GM12878 (cell line): ENCODE measurements around the gene RCAN2. TPM values are rescaled to one million over a fixed set of nuclear protein-coding genes. Genes with fewer than 3 reads are reported as not detected.

Experiments used
- ATAC-seq: fragments of 200-7000 bp; cut with Tn5 transposase; 3 replicates; pipeline ENCODE4 v1.9.1; 2020; ENCODE audit warnings: mild to moderate bottlenecking, moderate library complexity
- BruUV-seq: library from RNA; stranded (reverse); fragments of 400-500 nt; replicated peaks from 2 replicates; lab custom pipeline; 2021; lab: Mats Ljungman, UMichigan
- CTCF ChIA-PET: fragments of 300-600 bp; sonication (Branson Sonifier 250); formaldehyde crosslinking; extraction: SDS; loops from one replicate; lab custom pipeline; 2021; ENCODE audit warnings: inconsistent platforms; lab: Yijun Ruan, JAX
- POLR2A ChIA-PET: fragments of 350-600 bp; formaldehyde crosslinking; extraction: SDS; loops from one replicate; lab custom pipeline; 2021; ENCODE audit warnings: inconsistent platforms; lab: Charles Lee
- RAD21 ChIA-PET: fragments of 300-600 bp; sonication (Branson Sonifier 250); formaldehyde crosslinking; loops from one replicate; lab custom pipeline; 2023; ENCODE audit warnings: antibody characterized with exemption; ENCODE audit not compliant: unreplicated experiment; lab: Charles Lee
- SMC1A ChIA-PET: fragments of 300-600 bp; sonication (Branson Sonifier 250); formaldehyde crosslinking; loops from one replicate; lab custom pipeline; 2023; ENCODE audit not compliant: unreplicated experiment, uncharacterized antibody; lab: Charles Lee
- DNase-seq: peaks from one replicate; pipeline ENCODE4 v3.0.0-alpha.2; 2011; ENCODE audit warnings: low read depth, low spot score
- FAIRE-seq: peaks from 3 replicates; lab custom pipeline; 2011; peaks lifted over from hg19 to GRCh38; lab: Jason Lieb, UNC
- H2AFZ ChIP-seq: 2 replicates; pipeline ENCODE4 v1.6.0; 2011; ENCODE audit warnings: low read depth, low read length, control low read depth; ENCODE audit not compliant: control insufficient read depth
- H3K27ac ChIP-seq: 2 replicates; pipeline ENCODE4 v1.5.1; 2011; ENCODE audit warnings: control low read depth; ENCODE audit not compliant: control insufficient read depth, insufficient read depth
- H3K27me3 ChIP-seq, 2 experiments: replicated peaks in 1 of 2; 2 replicates each; pipeline versions ENCODE4 v1.6.0 to v1.6.1; 2011; ENCODE audit warnings: low read length in 1 of 2; ENCODE audit not compliant: control insufficient read depth in 2 of 2, insufficient read depth in 2 of 2
- H3K36me3 ChIP-seq, 2 experiments: 2 replicates each; pipeline ENCODE4 v1.5.1; 2011; ENCODE audit warnings: low read length in 1 of 2; ENCODE audit not compliant: control insufficient read depth in 2 of 2, insufficient read depth in 2 of 2
- H3K4me1 ChIP-seq: 2 replicates; pipeline ENCODE4 v1.6.1; 2011; ENCODE audit warnings: mild to moderate bottlenecking, low read length, moderate library complexity, mixed read lengths; ENCODE audit not compliant: control insufficient read depth, insufficient read depth
- H3K4me2 ChIP-seq: 2 replicates; pipeline ENCODE4 v1.6.0; 2011; ENCODE audit warnings: control low read depth; ENCODE audit not compliant: control insufficient read depth, insufficient read depth
- H3K4me3 ChIP-seq: fragments of 200-600 bp; sonication (generic); 2 replicates; pipeline ENCODE4 v1.5.1; 2016
- H3K79me2 ChIP-seq: 2 replicates; pipeline ENCODE4 v1.6.0; 2011; ENCODE audit warnings: low read length; ENCODE audit not compliant: control insufficient read depth, insufficient read depth
- H3K9ac ChIP-seq: 2 replicates; pipeline ENCODE4 v1.8.0; 2011; ENCODE audit warnings: low read length, control low read depth, mixed read lengths; ENCODE audit not compliant: control insufficient read depth, insufficient read depth
- H3K9me3 ChIP-seq: replicated peaks from 3 replicates; pipeline ENCODE4 v1.5.1; 2011; ENCODE audit warnings: mild to moderate bottlenecking, low read length; ENCODE audit not compliant: control insufficient read depth, insufficient read depth
- H4K20me1 ChIP-seq: 2 replicates; pipeline ENCODE4 v1.6.0; 2011; ENCODE audit not compliant: control insufficient read depth, insufficient read depth
- DPF2 ChIP-seq: fragments of 450-650 bp; IDR thresholded peaks from 2 replicates; pipeline ENCODE4 v1.6.1; 2017; ENCODE audit warnings: mild to moderate bottlenecking
- EP300 ChIP-seq, 2 experiments: fragments of 150-350 bp in 1 of 2; IDR thresholded peaks; 2 replicates each; pipeline ENCODE4 v1.6.1; 2011 to 2012; ENCODE audit warnings: low read depth in 2 of 2, low read length in 2 of 2, borderline replicate concordance in 1 of 2, improper control_type of control experiment in 1 of 2, inconsistent platforms in 1 of 2; ENCODE audit not compliant: control insufficient read depth in 1 of 2
- IRF4 ChIP-seq: IDR thresholded peaks from 2 replicates; pipeline ENCODE4 v1.6.1; 2011; ENCODE audit warnings: low read depth, low read length
- MEF2A ChIP-seq: IDR thresholded peaks from 2 replicates; pipeline ENCODE4 v1.6.1; 2011; ENCODE audit warnings: low read depth, mild to moderate bottlenecking, low read length, moderate library complexity; ENCODE audit not compliant: insufficient read depth
- MEF2B ChIP-seq: fragments of 450-650 bp; IDR thresholded peaks from 2 replicates; pipeline ENCODE4 v1.6.1; 2018; ENCODE audit warnings: mild to moderate bottlenecking, moderate library complexity; ENCODE audit not compliant: partially characterized antibody, poor library complexity, severe bottlenecking
- NR2C2 ChIP-seq: IDR thresholded peaks from 2 replicates; pipeline ENCODE4 v1.6.1; 2011; ENCODE audit warnings: borderline replicate concordance, low read depth; ENCODE audit not compliant: control insufficient read depth, insufficient read length
- RB1 ChIP-seq: fragments of 450-650 bp; formaldehyde crosslinking; IDR thresholded peaks from 2 replicates; pipeline ENCODE4 v1.6.1; 2017; ENCODE audit warnings: mild to moderate bottlenecking, borderline replicate concordance
- RUNX3 ChIP-seq: IDR thresholded peaks from 2 replicates; pipeline ENCODE4 v1.6.1; 2012; ENCODE audit warnings: low read length, inconsistent platforms
- SMAD1 ChIP-seq: fragments of 450-650 bp; IDR thresholded peaks from 2 replicates; pipeline ENCODE4 v1.6.1; 2018; ENCODE audit warnings: mild to moderate bottlenecking, low read depth; ENCODE audit not compliant: partially characterized antibody
- SMARCA5 ChIP-seq: fragments of 450-650 bp; IDR thresholded peaks from 2 replicates; pipeline ENCODE4 v1.6.1; 2017; ENCODE audit warnings: mild to moderate bottlenecking
- SREBF1 ChIP-seq: IDR thresholded peaks from 2 replicates; pipeline ENCODE4 v1.6.1; 2012; ENCODE audit warnings: mild to moderate bottlenecking, low read length
- WGBS: methylation state at CpG from one replicate; pipeline ENCODE4 v1.1.6; 2016; ENCODE audit warnings: low lambda C conversion rate; ENCODE audit not compliant: insufficient replicate concordance, insufficient coverage; ENCODE audit errors: missing lambda C conversion rate; 5-methylcytosine and 5-hydroxymethylcytosine counted together
- in situ Hi-C: fragments of 300-500 bp; cut with MboI; formaldehyde crosslinking; loops from 9 replicates; pipeline ENCODE4 v1.14.3; 2018; ENCODE audit warnings: mixed read lengths
- intact Hi-C: fragments of 100-400 bp; cut with micrococcal nuclease; formaldehyde crosslinking; loops from one replicate; pipeline ENCODE4 v1.14.2; 2022; ENCODE audit not compliant: unreplicated experiment
- polyA plus RNA-seq, 11 experiments: library from polyadenylated mRNA; depleted of rRNA in 4 of 11; unstranded in 6 of 11; stranded (reverse) in 5 of 11; fragments of >200 nt; fragmentation: Nextera tagmentation in 4 of 11; fragmentation: Illumina TruSeq in 1 of 11; extraction: Ambion mirVana in 4 of 11; extraction: Trizol in 1 of 11; gene quantifications; 1 replicate in 1 of 11; 2 replicates in 10 of 11; pipeline versions ENCODE4 v1.2.1 to v1.2.3, GENCODE V29; 2011 to 2016; ENCODE audit warnings: inconsistent platforms in 2 of 11, missing spikeins in 2 of 11, low read depth in 1 of 11
- total RNA-seq, 4 experiments: library from RNA; depleted of rRNA in 3 of 4; stranded (reverse); fragments of >200 nt in 3 of 4; fragmentation: Illumina TruSeq in 1 of 4; extraction: Trizol in 1 of 4; gene quantifications; 2 replicates each; pipeline versions ENCODE4 v1.2.1 to v1.2.3, GENCODE V29; 2013 to 2021
- TF ChIP-seq, protein P1 (sequence below): fragments of 450-650 bp; formaldehyde crosslinking; IDR thresholded peaks from 2 replicates; pipeline ENCODE4 v1.4.0; 2022; ENCODE audit warnings: mild to moderate bottlenecking, moderate library complexity
- TF ChIP-seq, protein P2 (sequence below): fragments of 450-650 bp; IDR thresholded peaks from 2 replicates; pipeline ENCODE4 v1.6.1; 2017; ENCODE audit warnings: low read depth, mild to moderate bottlenecking, moderate library complexity
- TF ChIP-seq, protein P3 (sequence below): fragments of 450-650 bp; IDR thresholded peaks from 2 replicates; pipeline ENCODE4 v1.6.1; 2017; ENCODE audit warnings: borderline replicate concordance

Gene RCAN2
- total and polyA plus RNA-seq, 10 of the 15 experiments (the other 5 are each of a cell fraction or from before 2014, with no cell fraction given): 0.06 TPM; not detected in 9

DNA sequence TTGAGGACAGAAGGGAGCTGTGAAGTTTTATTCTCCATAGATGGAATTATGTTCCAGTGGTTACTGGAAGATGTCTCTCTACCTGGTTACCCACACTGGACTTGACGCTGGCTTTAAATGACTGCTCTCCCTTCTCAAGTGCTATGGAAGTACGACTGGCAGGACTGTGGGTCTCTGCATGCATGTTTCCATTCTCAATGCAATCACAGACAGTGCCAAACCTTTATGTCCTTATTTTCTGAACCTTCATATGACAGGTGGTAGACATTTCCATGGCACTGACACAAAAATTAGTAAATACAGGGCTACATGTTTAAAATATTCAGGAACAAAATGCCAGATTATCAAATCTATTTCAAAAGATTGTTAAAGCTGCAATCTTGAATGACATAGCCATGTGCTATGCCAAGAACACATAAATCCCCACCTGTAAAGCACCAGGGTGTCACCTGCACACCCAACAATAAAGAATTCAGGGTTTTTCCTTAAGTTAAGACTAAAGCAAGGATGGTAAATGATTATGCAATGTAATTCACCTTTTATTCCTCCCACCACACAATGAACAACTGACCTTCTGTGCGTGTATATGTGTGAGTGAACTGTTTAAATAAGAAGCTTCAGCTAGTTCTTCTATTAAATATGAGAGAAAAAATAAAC is 167.2 kb downstream of the RCAN2 start (continued):
- TF ChIP-seq MEF2A: no peak

DNA sequence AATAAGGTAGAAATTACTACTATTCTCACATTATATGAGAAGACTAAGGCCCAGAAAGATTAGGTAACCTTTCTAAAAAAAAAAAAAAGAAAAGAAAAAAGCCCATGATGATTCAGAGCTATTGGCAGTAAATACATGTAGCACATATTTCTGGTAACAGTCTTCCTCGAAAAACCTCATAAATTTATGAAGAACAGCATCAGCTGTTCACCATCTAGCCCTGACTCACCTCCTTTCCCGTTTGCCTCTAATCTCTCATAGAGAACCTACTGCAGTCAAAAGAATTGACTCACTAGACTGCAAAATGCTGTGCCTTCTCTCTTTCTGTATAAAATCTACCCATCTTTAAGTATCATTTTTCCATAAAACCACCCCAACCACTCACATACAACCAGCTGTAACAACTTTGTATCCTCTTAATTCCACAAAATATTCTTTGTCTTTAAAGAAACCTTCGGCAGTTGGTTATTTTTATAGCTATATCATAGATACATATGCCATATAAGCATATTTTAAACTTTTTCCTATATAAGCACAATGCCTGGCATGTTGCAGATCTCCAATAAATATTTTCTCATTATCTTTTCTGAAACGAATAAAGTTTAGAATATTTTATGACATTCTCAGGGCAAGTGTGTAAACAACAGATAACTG is 167.8 kb downstream of the RCAN2 start:
- H3K4me3 ChIP-seq: no peak overlapping the region
- POLR2A ChIA-PET: interaction anchor here (0.7 kb wide), 1 partner anchor 94 kb away, joined by 4 read pairs; no protein-coding TSS in a partner anchor
- RAD21 ChIA-PET: no interaction called here
- no peaks in the 10 kb centered on the region; a peak in 1 of 4 replicates for H3K27me3 ChIP-seq
- SMC1A ChIA-PET: no interaction called here
- intact Hi-C loops: no loop called here
- ATAC-seq: no peak
- 0 out of 2 replicates have a peak, but pooled peaks cover 2% of the 10 kb centered on the region for H4K20me1 ChIP-seq
- no peaks in the 10 kb centered on the region for H3K36me3 ChIP-seq
- no peaks in the 10 kb centered on the region for H3K79me2 ChIP-seq
- no peak overlapping the region for H2AFZ ChIP-seq
- CTCF ChIA-PET: interaction anchor here (0.5 to 0.7 kb wide), 3 partner anchors 90 to 307 kb away, joined by 3 read pairs; no protein-coding TSS in a partner anchor
- no TSS peak for BruUV-seq
- H3K9me3 ChIP-seq: no peaks in the 10 kb centered on the region
- FAIRE-seq: no peak
- H3K4me1 ChIP-seq: no peaks in the 10 kb centered on the region
- in situ Hi-C loops: no loop called here
- WGBS: 0% methylated on average over 4 of the region's 4 CpGs
- no peak for DNase-seq
- H3K4me2 ChIP-seq: no peak overlapping the region
- H3K9ac ChIP-seq: no peak overlapping the region
- H3K27ac ChIP-seq: no peak overlapping the region
- TF ChIP-seq, protein P1, sequence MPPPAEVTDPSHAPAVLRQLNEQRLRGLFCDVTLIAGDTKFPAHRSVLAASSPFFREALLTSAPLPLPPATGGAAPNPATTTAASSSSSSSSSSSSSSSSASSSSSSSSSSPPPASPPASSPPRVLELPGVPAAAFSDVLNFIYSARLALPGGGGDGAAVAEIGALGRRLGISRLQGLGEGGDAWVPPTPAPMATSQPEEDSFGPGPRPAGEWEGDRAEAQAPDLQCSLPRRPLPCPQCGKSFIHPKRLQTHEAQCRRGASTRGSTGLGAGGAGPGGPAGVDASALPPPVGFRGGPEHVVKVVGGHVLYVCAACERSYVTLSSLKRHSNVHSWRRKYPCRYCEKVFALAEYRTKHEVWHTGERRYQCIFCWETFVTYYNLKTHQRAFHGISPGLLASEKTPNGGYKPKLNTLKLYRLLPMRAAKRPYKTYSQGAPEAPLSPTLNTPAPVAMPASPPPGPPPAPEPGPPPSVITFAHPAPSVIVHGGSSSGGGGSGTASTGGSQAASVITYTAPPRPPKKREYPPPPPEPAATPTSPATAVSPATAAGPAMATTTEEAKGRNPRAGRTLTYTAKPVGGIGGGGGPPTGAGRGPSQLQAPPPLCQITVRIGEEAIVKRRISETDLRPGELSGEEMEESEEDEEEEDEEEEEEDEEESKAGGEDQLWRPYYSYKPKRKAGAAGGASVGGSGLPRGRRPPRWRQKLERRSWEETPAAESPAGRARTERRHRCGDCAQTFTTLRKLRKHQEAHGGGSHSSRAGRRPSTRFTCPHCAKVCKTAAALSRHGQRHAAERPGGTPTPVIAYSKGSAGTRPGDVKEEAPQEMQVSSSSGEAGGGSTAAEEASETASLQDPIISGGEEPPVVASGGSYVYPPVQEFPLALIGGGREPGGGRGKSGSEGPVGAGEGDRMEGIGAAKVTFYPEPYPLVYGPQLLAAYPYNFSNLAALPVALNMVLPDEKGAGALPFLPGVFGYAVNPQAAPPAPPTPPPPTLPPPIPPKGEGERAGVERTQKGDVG (CRISPR knock-in tag): no peak
- TF ChIP-seq SREBF1 (no peak), SMARCA5 (no peak), SMAD1 (no peak), RUNX3 (no peak), MEF2B (no peak), RB1 (no peak), DPF2 (no peak), IRF4 (no peak), NR2C2 (no peak), EP300 (IDR thresholded peaks at IDR 0.05; ENCODE audit: borderline replicate concordance in 1 of 2, control insufficient read depth in 1 of 2, low read depth in 2 of 2, low read length in 2 of 2) (no peak)
- TF ChIP-seq, protein P2, sequence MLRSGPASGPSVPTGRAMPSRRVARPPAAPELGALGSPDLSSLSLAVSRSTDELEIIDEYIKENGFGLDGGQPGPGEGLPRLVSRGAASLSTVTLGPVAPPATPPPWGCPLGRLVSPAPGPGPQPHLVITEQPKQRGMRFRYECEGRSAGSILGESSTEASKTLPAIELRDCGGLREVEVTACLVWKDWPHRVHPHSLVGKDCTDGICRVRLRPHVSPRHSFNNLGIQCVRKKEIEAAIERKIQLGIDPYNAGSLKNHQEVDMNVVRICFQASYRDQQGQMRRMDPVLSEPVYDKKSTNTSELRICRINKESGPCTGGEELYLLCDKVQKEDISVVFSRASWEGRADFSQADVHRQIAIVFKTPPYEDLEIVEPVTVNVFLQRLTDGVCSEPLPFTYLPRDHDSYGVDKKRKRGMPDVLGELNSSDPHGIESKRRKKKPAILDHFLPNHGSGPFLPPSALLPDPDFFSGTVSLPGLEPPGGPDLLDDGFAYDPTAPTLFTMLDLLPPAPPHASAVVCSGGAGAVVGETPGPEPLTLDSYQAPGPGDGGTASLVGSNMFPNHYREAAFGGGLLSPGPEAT: no peak
- TF ChIP-seq, protein P3, sequence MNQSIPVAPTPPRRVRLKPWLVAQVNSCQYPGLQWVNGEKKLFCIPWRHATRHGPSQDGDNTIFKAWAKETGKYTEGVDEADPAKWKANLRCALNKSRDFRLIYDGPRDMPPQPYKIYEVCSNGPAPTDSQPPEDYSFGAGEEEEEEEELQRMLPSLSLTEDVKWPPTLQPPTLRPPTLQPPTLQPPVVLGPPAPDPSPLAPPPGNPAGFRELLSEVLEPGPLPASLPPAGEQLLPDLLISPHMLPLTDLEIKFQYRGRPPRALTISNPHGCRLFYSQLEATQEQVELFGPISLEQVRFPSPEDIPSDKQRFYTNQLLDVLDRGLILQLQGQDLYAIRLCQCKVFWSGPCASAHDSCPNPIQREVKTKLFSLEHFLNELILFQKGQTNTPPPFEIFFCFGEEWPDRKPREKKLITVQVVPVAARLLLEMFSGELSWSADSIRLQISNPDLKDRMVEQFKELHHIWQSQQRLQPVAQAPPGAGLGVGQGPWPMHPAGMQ: no peak
